ENCODE results near the gene PCCA. TPM values are rescaled to one million over a fixed set of nuclear protein-coding genes. Genes with fewer than 3 reads are reported as not detected.
A peak's percentile ranks its signal among the peaks of the same experiment; 100 is the strongest.

Gene PCCA
- total RNA-seq, 1 experiment from 2014 or later: 39.9 TPM

- Histone ChIP-seq H3K36me3 (ENCODE audit: control insufficient read depth, insufficient read depth, low read length) (no peaks in the 10 kb centered on the region; the same call in 1 of the 2 replicates), H3K4me3 (ENCODE audit: low read depth, low read length) (no peak overlapping the region), H3K27me3 (replicated peaks; ENCODE audit: control insufficient read depth, insufficient read depth, low read length) (no peaks in the 10 kb centered on the region), H3K9me3 (no peaks in the 10 kb centered on the region), H3K4me1 (peaks cover 16% of the 10 kb centered on the region)
- intact Hi-C loops (cut with micrococcal nuclease; ENCODE audit: unreplicated experiment): no loop called here
- Mint-ChIP-seq H3K27me3 (ENCODE audit: insufficient read depth, unreplicated experiment) (no peaks in the 10 kb centered on the region), H3K27ac (ENCODE audit: unreplicated experiment) (no peak overlapping the region), H3K4me1 (ENCODE audit: low read depth, unreplicated experiment) (no peaks in the 10 kb centered on the region), H3K4me3 (ENCODE audit: unreplicated experiment) (no peak overlapping the region), H3K9me3 (ENCODE audit: unreplicated experiment) (no peaks in the 10 kb centered on the region), H3K36me3 (ENCODE audit: insufficient read depth, unreplicated experiment) (no peaks in the 10 kb centered on the region)
- TF ChIP-seq, protein P1, sequence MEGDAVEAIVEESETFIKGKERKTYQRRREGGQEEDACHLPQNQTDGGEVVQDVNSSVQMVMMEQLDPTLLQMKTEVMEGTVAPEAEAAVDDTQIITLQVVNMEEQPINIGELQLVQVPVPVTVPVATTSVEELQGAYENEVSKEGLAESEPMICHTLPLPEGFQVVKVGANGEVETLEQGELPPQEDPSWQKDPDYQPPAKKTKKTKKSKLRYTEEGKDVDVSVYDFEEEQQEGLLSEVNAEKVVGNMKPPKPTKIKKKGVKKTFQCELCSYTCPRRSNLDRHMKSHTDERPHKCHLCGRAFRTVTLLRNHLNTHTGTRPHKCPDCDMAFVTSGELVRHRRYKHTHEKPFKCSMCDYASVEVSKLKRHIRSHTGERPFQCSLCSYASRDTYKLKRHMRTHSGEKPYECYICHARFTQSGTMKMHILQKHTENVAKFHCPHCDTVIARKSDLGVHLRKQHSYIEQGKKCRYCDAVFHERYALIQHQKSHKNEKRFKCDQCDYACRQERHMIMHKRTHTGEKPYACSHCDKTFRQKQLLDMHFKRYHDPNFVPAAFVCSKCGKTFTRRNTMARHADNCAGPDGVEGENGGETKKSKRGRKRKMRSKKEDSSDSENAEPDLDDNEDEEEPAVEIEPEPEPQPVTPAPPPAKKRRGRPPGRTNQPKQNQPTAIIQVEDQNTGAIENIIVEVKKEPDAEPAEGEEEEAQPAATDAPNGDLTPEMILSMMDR (IDR thresholded peaks at IDR 0.05; ENCODE audit: insufficient read depth in 1 of 2, low read depth in 1 of 2, low read length in 1 of 2, severe bottlenecking in 1 of 2, unreplicated experiment in 1 of 2): no peak
- no TSS peak for BruUV-seq (replicated peaks)
- ChIA-PET POLR2A (no interaction called here), CTCF (no interaction called here)
- no peak for DNase-seq
Measured at GRCh38 chr13:100439247-100439970, 350.5 kb downstream of the PCCA start.

DNA sequence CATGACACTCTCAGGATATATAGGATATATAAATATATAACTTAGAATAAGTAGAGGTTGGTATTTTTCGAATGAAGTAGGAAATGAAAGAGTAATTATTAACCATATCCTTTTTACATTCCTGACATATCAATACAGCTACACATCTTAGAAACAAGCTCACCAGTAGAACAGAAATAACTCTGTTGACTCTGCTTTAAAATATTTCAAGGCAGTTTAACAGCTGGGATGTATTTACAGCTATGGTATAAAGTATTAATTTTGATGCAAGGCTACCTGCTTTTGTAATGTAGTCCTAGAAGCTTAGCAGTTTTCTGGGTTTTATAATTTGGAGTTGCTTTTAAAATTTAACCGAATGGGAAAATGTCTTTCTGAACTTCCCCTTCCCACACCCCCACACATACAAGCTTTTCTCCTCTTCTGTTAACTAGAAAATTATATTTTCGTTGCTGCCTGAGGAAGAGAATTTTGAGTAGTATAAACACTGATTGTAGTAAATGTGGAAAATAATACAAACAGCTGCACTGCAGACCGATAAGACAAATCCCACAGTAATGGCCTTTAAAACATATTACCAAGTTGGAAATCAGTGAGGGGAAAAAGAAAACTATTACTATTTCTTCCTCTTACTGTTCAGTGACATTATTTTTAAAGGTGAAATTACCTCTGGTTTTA, 352.0 kb downstream of the PCCA start:
- Mint-ChIP-seq H3K9me3 (ENCODE audit: unreplicated experiment) (no peaks in the 10 kb centered on the region), H3K27me3 (ENCODE audit: insufficient read depth, unreplicated experiment) (no peaks in the 10 kb centered on the region), H3K27ac (ENCODE audit: unreplicated experiment) (no peak overlapping the region), H3K4me3 (ENCODE audit: unreplicated experiment) (no peak overlapping the region), H3K4me1 (ENCODE audit: low read depth, unreplicated experiment) (no peaks in the 10 kb centered on the region), H3K36me3 (ENCODE audit: insufficient read depth, unreplicated experiment) (no peaks in the 10 kb centered on the region)
- BruUV-seq (replicated peaks): no TSS peak
- Histone ChIP-seq H3K4me1 (peaks cover 14% of the 10 kb centered on the region), H3K4me3 (ENCODE audit: low read depth, low read length) (no peak overlapping the region), H3K36me3 (ENCODE audit: control insufficient read depth, insufficient read depth, low read length) (no peaks in the 10 kb centered on the region; the same call in 1 of the 2 replicates), H3K9me3 (no peaks in the 10 kb centered on the region), H3K27me3 (replicated peaks; ENCODE audit: control insufficient read depth, insufficient read depth, low read length) (no peaks in the 10 kb centered on the region)
- ChIA-PET POLR2A (no interaction called here), CTCF (no interaction called here)
- no peak for DNase-seq
- intact Hi-C loops (cut with micrococcal nuclease; ENCODE audit: unreplicated experiment): no loop called here
- TF ChIP-seq, protein P1 (IDR thresholded peaks at IDR 0.05; ENCODE audit: insufficient read depth in 1 of 2, low read depth in 1 of 2, low read length in 1 of 2, severe bottlenecking in 1 of 2, unreplicated experiment in 1 of 2): no peak

GRCh38 chr13:100442095-100442832, 353.4 kb downstream of the PCCA start:
- no peaks in the 10 kb centered on the region for H3K27me3 Mint-ChIP-seq (ENCODE audit: insufficient read depth, unreplicated experiment)
- H3K27ac Mint-ChIP-seq (ENCODE audit: unreplicated experiment): peak overlapping the region; percentile 36
- H3K4me1 Mint-ChIP-seq (ENCODE audit: low read depth, unreplicated experiment): no peaks in the 10 kb centered on the region
- no peak overlapping the region for H3K4me3 Mint-ChIP-seq (ENCODE audit: unreplicated experiment)
- TF ChIP-seq, protein P1 (IDR thresholded peaks at IDR 0.05; ENCODE audit: insufficient read depth in 1 of 2, low read depth in 1 of 2, low read length in 1 of 2, severe bottlenecking in 1 of 2, unreplicated experiment in 1 of 2): no peak
- no peak for DNase-seq
- H3K36me3 Mint-ChIP-seq (ENCODE audit: insufficient read depth, unreplicated experiment): no peaks in the 10 kb centered on the region
- no peaks in the 10 kb centered on the region for H3K9me3 Mint-ChIP-seq (ENCODE audit: unreplicated experiment)
- peaks cover 8% of the 10 kb centered on the region; the same call in 1 of the 2 replicates for H3K4me1 ChIP-seq
- H3K9me3 ChIP-seq: no peaks in the 10 kb centered on the region
- no peaks in the 10 kb centered on the region for H3K27me3 ChIP-seq (replicated peaks; ENCODE audit: control insufficient read depth, insufficient read depth, low read length)
- POLR2A ChIA-PET: no interaction called here
- no peak overlapping the region for H3K4me3 ChIP-seq (ENCODE audit: low read depth, low read length)
- BruUV-seq (replicated peaks): no TSS peak
- H3K36me3 ChIP-seq (ENCODE audit: control insufficient read depth, insufficient read depth, low read length): no peaks in the 10 kb centered on the region; the same call in 1 of the 2 replicates
- CTCF ChIA-PET: no interaction called here
- intact Hi-C loops (cut with micrococcal nuclease; ENCODE audit: unreplicated experiment): loop anchor here (1.0 kb wide), 1 partner anchor 72 kb away; no protein-coding TSS in a partner anchor
